ENCODE results near the gene TRMT11. TPM values are rescaled to one million over a fixed set of nuclear protein-coding genes. Genes with fewer than 3 reads are reported as not detected.

Gene TRMT11
- total RNA-seq, 4 donors from 2014 or later = 21.5 to 69.2 (median 47.8) TPM

GRCh38 chr6:125995972-125996580, 9.7 kb downstream of the TRMT11 start:
- intact Hi-C loops (cut with DNase I; ENCODE audit: low total_unique reads) = no loop called here
- TF ChIP-seq, protein P1, sequence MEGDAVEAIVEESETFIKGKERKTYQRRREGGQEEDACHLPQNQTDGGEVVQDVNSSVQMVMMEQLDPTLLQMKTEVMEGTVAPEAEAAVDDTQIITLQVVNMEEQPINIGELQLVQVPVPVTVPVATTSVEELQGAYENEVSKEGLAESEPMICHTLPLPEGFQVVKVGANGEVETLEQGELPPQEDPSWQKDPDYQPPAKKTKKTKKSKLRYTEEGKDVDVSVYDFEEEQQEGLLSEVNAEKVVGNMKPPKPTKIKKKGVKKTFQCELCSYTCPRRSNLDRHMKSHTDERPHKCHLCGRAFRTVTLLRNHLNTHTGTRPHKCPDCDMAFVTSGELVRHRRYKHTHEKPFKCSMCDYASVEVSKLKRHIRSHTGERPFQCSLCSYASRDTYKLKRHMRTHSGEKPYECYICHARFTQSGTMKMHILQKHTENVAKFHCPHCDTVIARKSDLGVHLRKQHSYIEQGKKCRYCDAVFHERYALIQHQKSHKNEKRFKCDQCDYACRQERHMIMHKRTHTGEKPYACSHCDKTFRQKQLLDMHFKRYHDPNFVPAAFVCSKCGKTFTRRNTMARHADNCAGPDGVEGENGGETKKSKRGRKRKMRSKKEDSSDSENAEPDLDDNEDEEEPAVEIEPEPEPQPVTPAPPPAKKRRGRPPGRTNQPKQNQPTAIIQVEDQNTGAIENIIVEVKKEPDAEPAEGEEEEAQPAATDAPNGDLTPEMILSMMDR (IDR thresholded peaks at IDR 0.05) = peak; percentile 88 to 99 (median 94)
- TF ChIP-seq POLR2A (IDR thresholded peaks at IDR 0.05) = no peak
- Histone ChIP-seq H3K4me3 (peak overlapping the region in 1 of 2 donors; percentile 15), H3K27ac (peak overlapping the region; percentile 46 to 74), H3K36me3 (no peaks in the 10 kb centered on the region), H3K4me1 (no peaks in the 10 kb centered on the region), H3K9me3 (no peaks in the 10 kb centered on the region), H3K27me3 (no peaks in the 10 kb centered on the region)
- DNase-seq = peak; percentile 54 to 72

- DNase-seq = no peak
- intact Hi-C loops (cut with DNase I; ENCODE audit: low total_unique reads) = no loop called here
- H3K4me1 ChIP-seq = peaks cover 0 to 3% of the 10 kb centered on the region in 2 donors
- no peaks in the 10 kb centered on the region for H3K36me3 ChIP-seq
- no peak for TF ChIP-seq POLR2A (IDR thresholded peaks at IDR 0.05)
- H3K4me3 ChIP-seq = no peak overlapping the region
- H3K27ac ChIP-seq = no peak overlapping the region
- no peaks in the 10 kb centered on the region for H3K9me3 ChIP-seq
- no peaks in the 10 kb centered on the region for H3K27me3 ChIP-seq
These were observed 16.7 kb downstream of the TRMT11 start for GRCh38 chr6:126002755-126003679.

DNA sequence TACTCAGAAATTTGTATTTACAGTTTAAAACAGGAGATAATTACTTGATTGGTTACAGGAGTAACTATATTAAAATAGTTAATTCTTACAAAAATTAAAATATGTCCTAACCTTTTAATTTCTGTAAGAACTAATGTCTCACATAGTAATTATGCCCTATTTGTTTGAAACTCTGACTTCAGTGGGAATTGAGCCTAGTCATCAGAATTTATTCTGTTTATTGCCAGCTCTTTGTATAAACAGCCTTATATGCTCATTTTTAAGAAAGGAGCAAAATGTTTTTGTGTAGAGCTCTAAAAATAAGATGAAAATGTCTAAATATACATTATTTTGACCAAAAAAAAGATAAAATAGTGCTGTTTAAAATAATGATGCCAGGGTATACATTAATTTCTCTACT, 21.5 kb downstream of the TRMT11 start:
- TF ChIP-seq, protein P1 (IDR thresholded peaks at IDR 0.05) = no peak
- no peak for TF ChIP-seq POLR2A (IDR thresholded peaks at IDR 0.05)
- no peak for DNase-seq
- H3K9me3 ChIP-seq = no peaks in the 10 kb centered on the region
- H3K4me1 ChIP-seq = peaks cover 0 to 3% of the 10 kb centered on the region in 2 donors
- no peaks in the 10 kb centered on the region for H3K36me3 ChIP-seq
- no peaks in the 10 kb centered on the region for H3K27me3 ChIP-seq
- H3K4me3 ChIP-seq = no peak overlapping the region
- no peak overlapping the region for H3K27ac ChIP-seq
- intact Hi-C loops (cut with DNase I; ENCODE audit: low total_unique reads) = no loop called here

GRCh38 chr6:126010040-126010439, 23.7 kb downstream of the TRMT11 start:
- Histone ChIP-seq H3K27me3 (no peaks in the 10 kb centered on the region), H3K4me1 (peaks cover 0 to 3% of the 10 kb centered on the region in 2 donors), H3K4me3 (no peak overlapping the region), H3K27ac (peak overlapping the region; percentile 57 to 80), H3K9me3 (no peaks in the 10 kb centered on the region), H3K36me3 (no peaks in the 10 kb centered on the region)
- no peak for DNase-seq
- TF ChIP-seq, protein P1 (IDR thresholded peaks at IDR 0.05) = no peak
- TF ChIP-seq POLR2A (IDR thresholded peaks at IDR 0.05) = no peak
- intact Hi-C loops (cut with DNase I; ENCODE audit: low total_unique reads) = no loop called here

DNA sequence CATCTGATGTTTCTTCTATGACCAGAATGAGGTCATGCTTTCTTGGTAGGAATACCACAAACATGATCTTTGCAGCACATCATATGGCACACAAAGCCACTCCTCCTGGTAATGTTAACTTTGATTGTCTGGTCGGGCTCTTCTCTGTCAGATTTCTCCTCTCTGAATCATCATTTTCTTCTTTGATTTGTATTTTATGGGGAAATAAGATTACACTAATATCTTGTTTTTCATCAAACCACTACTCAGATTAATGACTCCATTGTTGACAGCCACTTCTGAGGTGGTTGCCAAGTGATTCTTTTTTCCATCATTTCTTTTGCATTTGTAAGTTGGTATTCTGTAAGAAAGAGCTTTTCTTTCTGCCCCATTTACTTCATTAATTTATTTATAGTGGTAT, 29.5 kb downstream of the TRMT11 start:
- H3K4me1 ChIP-seq = no peaks in the 10 kb centered on the region
- H3K27me3 ChIP-seq = no peaks in the 10 kb centered on the region
- no peak overlapping the region for H3K4me3 ChIP-seq
- TF ChIP-seq POLR2A (IDR thresholded peaks at IDR 0.05) = no peak
- TF ChIP-seq, protein P1 (IDR thresholded peaks at IDR 0.05) = no peak
- no peaks in the 10 kb centered on the region for H3K36me3 ChIP-seq
- intact Hi-C loops (cut with DNase I; ENCODE audit: low total_unique reads) = no loop called here
- H3K27ac ChIP-seq = peak overlapping the region; percentile 48 to 58
- no peak for DNase-seq
- no peaks in the 10 kb centered on the region for H3K9me3 ChIP-seq
